GM18505 (cell line): ENCODE results near the gene FYB1.
"Not testable (repeated sequence)": the region's sequence is repeated elsewhere in the genome, so short reads cannot be mapped to it uniquely, and the experiment has no call there.

ENCODE experiments used
- ATAC-seq: cut with Tn5 transposase; IDR thresholded peaks from one replicate; pipeline ENCODE4 v1.9.1; 2021; ENCODE audit not compliant: unreplicated experiment
- POLR2A ChIP-seq: IDR thresholded peaks from 4 replicates; pipeline ENCODE4 v1.6.1; 2011; ENCODE audit warnings: borderline replicate concordance; ENCODE audit not compliant: insufficient read depth, insufficient read length; ENCODE audit errors: extremely low read depth

Gene FYB1

DNA sequence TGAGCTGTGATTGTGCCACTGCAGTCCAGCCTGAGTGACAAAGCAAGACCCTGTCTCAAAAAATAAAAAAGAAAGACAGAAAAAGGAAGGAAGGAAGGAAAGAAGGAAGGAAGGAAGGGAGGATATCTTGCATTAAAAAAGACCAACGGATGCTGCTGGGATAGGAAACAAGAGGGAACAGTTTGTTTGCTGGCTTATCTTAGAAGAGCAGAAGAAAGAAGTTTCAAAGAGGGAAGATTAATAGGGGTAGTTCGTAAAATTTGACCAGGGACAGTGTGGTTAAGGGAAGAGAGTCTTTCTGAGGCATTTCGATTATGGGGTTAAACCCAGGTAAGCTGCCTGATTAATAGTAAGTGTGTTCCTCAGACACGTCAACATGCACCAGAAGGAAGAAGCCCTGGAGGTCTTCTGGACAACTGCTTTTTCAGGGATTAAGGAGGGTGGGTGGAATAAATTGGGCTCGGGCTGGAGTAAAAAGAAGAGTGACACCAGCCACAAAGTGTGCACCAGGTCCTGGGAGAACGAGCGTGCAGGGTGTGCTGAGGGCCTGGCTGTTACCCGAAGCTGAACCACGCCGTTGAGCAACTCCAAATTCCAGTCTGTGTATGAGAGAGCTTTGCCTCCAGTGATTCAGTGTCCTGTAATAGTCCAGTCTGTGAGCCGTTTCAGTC lies 24.8 kb downstream of the FYB1 start:
- no peak for TF ChIP-seq POLR2A
- ATAC-seq = no peak

- ATAC-seq = no peak
- no peak for TF ChIP-seq POLR2A
Observed at GRCh38 chr5:39193553-39194465, 25.6 kb downstream of the FYB1 start.

DNA sequence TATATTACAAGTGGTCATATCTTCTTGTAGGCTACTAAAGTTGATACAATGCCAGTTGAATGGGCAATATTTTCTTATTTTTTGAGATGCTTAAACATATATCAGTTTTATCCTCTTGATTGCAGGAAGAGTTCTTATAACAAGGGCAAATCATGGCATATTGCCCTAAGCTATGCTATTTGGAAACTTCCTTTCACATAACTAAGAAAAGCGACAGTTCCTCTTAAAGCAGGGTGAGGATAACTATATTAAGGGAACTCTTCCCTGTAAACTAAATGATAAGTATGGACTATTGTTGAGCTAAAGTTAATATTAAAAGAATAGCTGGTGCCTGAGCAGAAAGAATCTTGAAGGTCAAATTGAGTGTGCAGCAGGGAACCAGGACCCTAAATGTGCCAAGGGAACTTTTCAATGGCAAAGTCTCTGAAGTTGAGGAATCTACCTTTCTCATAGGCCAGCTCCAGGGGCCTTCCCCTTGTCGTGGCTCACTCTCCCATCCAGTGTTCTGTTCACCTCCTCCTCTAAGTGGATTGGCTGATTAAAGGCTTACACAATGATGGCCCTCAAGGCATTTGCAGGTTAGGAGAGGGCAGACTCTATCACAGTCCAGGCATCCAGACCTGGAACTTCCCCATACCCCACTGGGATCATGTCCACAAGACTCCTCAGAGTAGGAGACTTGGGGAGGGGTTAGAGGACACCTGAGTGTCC lies 26.8 kb downstream of the FYB1 start:
- no peak for TF ChIP-seq POLR2A
- no peak for ATAC-seq

GRCh38 chr5:39191216-39191615 lies 28.1 kb downstream of the FYB1 start:
- no peak for ATAC-seq
- TF ChIP-seq POLR2A = no peak

DNA sequence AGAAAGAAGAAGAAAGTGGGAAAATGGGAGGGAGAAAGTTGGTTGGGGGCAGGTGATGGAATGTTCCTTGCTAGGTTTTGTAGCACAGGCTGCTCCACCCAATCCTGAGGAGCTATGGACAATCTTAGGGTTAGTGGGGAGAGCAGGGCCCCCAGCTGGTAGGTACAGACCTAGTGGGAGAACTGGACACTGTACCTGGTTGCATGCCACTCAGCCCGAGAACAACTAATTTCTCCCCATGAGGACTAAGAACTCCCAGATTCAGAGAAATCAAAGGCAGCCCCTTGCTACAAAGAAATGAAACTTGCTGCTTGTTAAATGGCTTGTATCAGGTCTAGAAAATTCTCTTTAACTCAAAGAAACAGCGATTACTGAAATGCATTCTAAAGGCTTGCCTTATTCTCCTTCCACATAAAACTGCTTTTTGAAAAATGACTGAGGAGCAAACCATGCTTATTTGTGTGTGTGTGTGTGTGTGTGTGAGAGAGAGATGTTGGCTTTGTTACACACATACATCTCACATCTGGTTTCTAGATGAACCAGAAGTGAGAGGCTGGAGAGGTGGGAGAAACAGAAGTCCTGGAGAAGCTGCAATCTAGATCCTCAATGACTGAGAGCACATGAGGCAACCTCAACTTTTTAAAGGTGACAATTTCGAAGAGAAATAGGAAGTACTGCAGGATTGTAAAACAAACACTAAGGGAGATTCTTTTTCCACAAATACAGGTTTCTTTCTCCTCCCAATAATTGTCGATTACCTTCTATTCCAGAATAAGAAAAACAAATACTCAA lies 28.9 kb downstream of the FYB1 start:
- TF ChIP-seq POLR2A = no peak
- no peak for ATAC-seq

- no peak for ATAC-seq
- TF ChIP-seq POLR2A = no peak
Observed at GRCh38 chr5:39189292-39189955, 29.9 kb downstream of the FYB1 start.

- no peak for TF ChIP-seq POLR2A
- ATAC-seq = no peak
Observed at GRCh38 chr5:39187831-39188731, 31.3 kb downstream of the FYB1 start.

DNA sequence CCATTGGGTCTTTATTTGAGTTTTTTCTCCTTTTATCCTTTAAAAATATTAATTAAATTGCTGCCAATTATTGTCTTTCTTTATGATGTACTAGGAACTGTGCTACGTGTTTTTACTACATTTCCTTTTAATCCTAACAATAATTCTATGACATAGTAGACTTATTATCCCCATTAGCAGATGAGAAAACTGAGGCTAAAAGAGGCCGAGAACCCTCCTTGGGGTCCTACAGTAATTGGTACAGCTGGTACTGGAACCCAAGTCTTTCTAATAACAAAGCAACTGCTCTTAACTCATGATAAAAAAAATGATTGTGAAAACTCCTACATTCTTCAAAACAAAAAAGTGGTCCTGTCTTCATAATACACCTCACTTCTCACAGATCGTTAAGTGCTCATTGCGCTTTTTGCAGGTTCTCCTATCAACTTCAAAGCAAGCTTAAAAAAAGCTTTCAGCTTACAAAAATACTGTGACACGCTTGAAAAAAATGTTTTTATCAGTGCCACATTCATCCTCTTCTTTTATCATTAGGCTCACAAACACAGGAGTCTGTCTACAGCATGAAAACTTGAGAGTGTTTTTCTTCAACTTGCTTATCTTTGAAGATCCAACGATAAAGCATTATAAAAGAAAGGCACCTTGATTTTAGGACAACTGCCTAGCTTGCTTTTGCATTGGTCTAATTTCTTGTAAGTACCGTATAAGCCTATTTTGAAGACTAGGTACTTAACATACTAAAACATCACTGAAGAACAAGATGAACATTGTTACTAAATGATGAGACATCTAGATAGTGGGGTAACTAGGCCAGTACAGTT lies 32.4 kb downstream of the FYB1 start:
- TF ChIP-seq POLR2A = no peak
- ATAC-seq = no peak

GRCh38 chr5:39186289-39186688 lies 33.1 kb downstream of the FYB1 start:
- TF ChIP-seq POLR2A = no peak
- no peak for ATAC-seq

- no peak for TF ChIP-seq POLR2A
- ATAC-seq = no peak
Observed at GRCh38 chr5:39185761-39186160, 33.6 kb downstream of the FYB1 start.

- ATAC-seq = not testable (repeated sequence)
Observed at GRCh38 chr5:39179561-39179960, 39.8 kb downstream of the FYB1 start.
